HG03432 (cell line): ENCODE data around the gene SCNN1G.

Source experiments
- ATAC-seq: cut with Tn5 transposase; IDR thresholded peaks from one replicate; pipeline ENCODE4 v1.9.1; 2021; ENCODE audit warnings: mild to moderate bottlenecking, moderate library complexity; ENCODE audit not compliant: unreplicated experiment

Gene SCNN1G

GRCh38 chr16:23195366-23195978, 12.9 kb downstream of the SCNN1G start:
- no peak for ATAC-seq

- ATAC-seq = no peak
Observed at GRCh38 chr16:23196539-23196938, 14.0 kb downstream of the SCNN1G start.

- ATAC-seq = no peak
Observed at GRCh38 chr16:23202166-23202565, 19.6 kb downstream of the SCNN1G start.

- ATAC-seq = no peak
Observed at GRCh38 chr16:23206986-23207385, 24.4 kb downstream of the SCNN1G start.

- no peak for ATAC-seq
Observed at GRCh38 chr16:23207485-23207884, 24.9 kb downstream of the SCNN1G start.

- ATAC-seq = no peak
Observed at GRCh38 chr16:23209606-23210005, 27.1 kb downstream of the SCNN1G start.

GRCh38 chr16:23213831-23214230, 31.3 kb downstream of the SCNN1G start:
- no peak for ATAC-seq

- no peak for ATAC-seq
Observed at GRCh38 chr16:23214796-23215195, 32.3 kb downstream of the SCNN1G start.

GRCh38 chr16:23215435-23215834, 32.9 kb downstream of the SCNN1G start:
- no peak for ATAC-seq

GRCh38 chr16:23216658-23217246, 34.2 kb downstream of the SCNN1G start:
- no peak for ATAC-seq

- ATAC-seq = no peak
Observed at GRCh38 chr16:23217646-23218045, 35.1 kb downstream of the SCNN1G start.

- ATAC-seq = no peak
Observed at GRCh38 chr16:23222929-23223328, 40.4 kb downstream of the SCNN1G start.

- ATAC-seq = no peak
Observed at GRCh38 chr16:23223368-23223767, 40.8 kb downstream of the SCNN1G start.

- ATAC-seq = no peak
Observed at GRCh38 chr16:23225109-23225508, 42.6 kb downstream of the SCNN1G start.

- ATAC-seq = no peak
Observed at GRCh38 chr16:23225634-23226033, 43.1 kb downstream of the SCNN1G start.

GRCh38 chr16:23227529-23227928, 45.0 kb downstream of the SCNN1G start:
- ATAC-seq = no peak

- no peak for ATAC-seq
Observed at GRCh38 chr16:23229714-23230113, 47.2 kb downstream of the SCNN1G start.

GRCh38 chr16:23232806-23233205, 50.3 kb downstream of the SCNN1G start:
- no peak for ATAC-seq

- no peak for ATAC-seq
Observed at GRCh38 chr16:23235176-23235575, 52.6 kb downstream of the SCNN1G start.

- ATAC-seq = no peak
Observed at GRCh38 chr16:23236983-23237382, 54.4 kb downstream of the SCNN1G start.

GRCh38 chr16:23240994-23241393, 58.4 kb downstream of the SCNN1G start:
- ATAC-seq = no peak

- ATAC-seq = no peak
Observed at GRCh38 chr16:23244122-23244521, 61.6 kb downstream of the SCNN1G start.

GRCh38 chr16:23245268-23245667, 62.7 kb downstream of the SCNN1G start:
- ATAC-seq = no peak
